NCI-H460 (cell line): ENCODE measurements around the gene FGF14. TPM values are rescaled to one million over a fixed set of nuclear protein-coding genes. Genes with fewer than 3 reads are reported as not detected.
"Not testable (repeated sequence)": the region's sequence is repeated elsewhere in the genome, so short reads cannot be mapped to it uniquely, and the experiment has no call there.

Experiments used
- DNase-seq: peaks from one replicate; pipeline ENCODE4 v3.0.0-alpha.2; 2016; ENCODE audit warnings: low read depth; ENCODE audit errors: extremely low read depth
- total RNA-seq: library from RNA; depleted of rRNA; stranded (reverse); fragments of >200 nt; shearing (Covaris generic); gene quantifications from 2 replicates; pipeline ENCODE4 v1.2.3, GENCODE V29; 2014

Gene FGF14
- total RNA-seq, 1 experiment from 2014 or later = 7.5 TPM

- no peak for DNase-seq
These were observed 503.2 kb downstream of the FGF14 start for GRCh38 chr13:101898676-101899075.

- no peak for DNase-seq
These were observed 505.3 kb downstream of the FGF14 start for GRCh38 chr13:101896541-101896940.

GRCh38 chr13:101893021-101893420, 508.8 kb downstream of the FGF14 start:
- no peak for DNase-seq

- DNase-seq = no peak
These were observed 509.6 kb downstream of the FGF14 start for GRCh38 chr13:101892296-101892695.

- no peak for DNase-seq
These were observed 520.3 kb downstream of the FGF14 start for GRCh38 chr13:101881593-101881992.

GRCh38 chr13:101880581-101880980, 521.3 kb downstream of the FGF14 start:
- no peak for DNase-seq

GRCh38 chr13:101876951-101877350, 524.9 kb downstream of the FGF14 start:
- DNase-seq = no peak

GRCh38 chr13:101875717-101876393, 526.0 kb downstream of the FGF14 start:
- peak; percentile 70 for DNase-seq

GRCh38 chr13:101875091-101875490, 526.8 kb downstream of the FGF14 start:
- DNase-seq = no peak

- no peak for DNase-seq
These were observed 532.3 kb downstream of the FGF14 start for GRCh38 chr13:101869553-101869952.

GRCh38 chr13:101868585-101869469, 533.0 kb downstream of the FGF14 start:
- no peak for DNase-seq

GRCh38 chr13:101866889-101867581, 534.8 kb downstream of the FGF14 start:
- DNase-seq = no peak

- DNase-seq = no peak
These were observed 543.0 kb downstream of the FGF14 start for GRCh38 chr13:101858860-101859259.

- DNase-seq = no peak
These were observed 555.1 kb downstream of the FGF14 start for GRCh38 chr13:101846701-101847100.

- no peak for DNase-seq
These were observed 555.6 kb downstream of the FGF14 start for GRCh38 chr13:101846249-101846648.

- no peak for DNase-seq
These were observed 556.4 kb downstream of the FGF14 start for GRCh38 chr13:101845245-101846020.

- no peak for DNase-seq
These were observed 560.1 kb downstream of the FGF14 start for GRCh38 chr13:101841698-101842097.

GRCh38 chr13:101838323-101838722, 563.5 kb downstream of the FGF14 start:
- no peak for DNase-seq

- DNase-seq = not testable (repeated sequence)
These were observed 564.1 kb downstream of the FGF14 start for GRCh38 chr13:101837778-101838177.

- DNase-seq = no peak
These were observed 564.6 kb downstream of the FGF14 start for GRCh38 chr13:101837288-101837687.

GRCh38 chr13:101835920-101836319, 565.9 kb downstream of the FGF14 start:
- DNase-seq = no peak
